ENCODE measurements around the gene KIFC1.
"Not testable (repeated sequence)": the region's sequence is repeated elsewhere in the genome, so short reads cannot be mapped to it uniquely, and the experiment has no call there.

DNA sequence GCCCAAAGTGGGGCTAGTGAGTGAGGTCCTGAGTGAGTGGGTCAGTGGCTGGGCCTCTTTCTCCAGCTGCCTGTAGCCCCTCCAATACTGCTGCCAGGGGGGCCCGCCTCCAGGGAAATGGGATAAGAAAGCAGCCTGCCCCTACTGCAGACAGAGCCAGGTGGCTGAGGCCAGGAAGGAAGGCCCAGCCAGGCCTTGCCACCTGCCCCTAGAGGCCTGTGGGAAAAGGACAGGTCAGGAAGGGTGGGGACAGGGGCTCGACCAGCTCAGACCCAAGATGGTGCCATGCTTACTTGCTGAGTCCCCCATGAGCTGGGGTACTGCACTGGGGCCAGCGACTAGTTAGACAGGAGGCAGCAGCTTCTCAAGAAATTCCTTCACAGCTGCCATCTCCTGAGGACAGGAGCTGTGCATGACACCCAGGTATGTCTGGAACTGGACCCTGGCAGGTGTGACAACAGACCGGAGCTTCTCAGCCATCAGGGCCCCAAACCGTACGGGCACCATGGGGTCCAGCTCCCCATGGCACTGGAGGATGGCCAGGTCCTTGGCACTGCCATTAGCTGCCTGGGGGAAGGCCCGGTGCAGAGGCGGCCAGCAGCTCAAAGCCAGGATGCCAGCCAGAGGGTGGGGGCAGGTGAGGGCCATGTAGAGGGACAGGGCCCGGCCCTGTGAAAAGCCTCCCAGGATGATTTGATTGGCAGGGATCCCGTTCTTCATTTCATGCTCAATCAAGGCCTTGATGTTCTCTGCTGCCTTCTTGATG, 26.2 kb upstream of the KIFC1 start:
- TF ChIP-seq, protein P1, sequence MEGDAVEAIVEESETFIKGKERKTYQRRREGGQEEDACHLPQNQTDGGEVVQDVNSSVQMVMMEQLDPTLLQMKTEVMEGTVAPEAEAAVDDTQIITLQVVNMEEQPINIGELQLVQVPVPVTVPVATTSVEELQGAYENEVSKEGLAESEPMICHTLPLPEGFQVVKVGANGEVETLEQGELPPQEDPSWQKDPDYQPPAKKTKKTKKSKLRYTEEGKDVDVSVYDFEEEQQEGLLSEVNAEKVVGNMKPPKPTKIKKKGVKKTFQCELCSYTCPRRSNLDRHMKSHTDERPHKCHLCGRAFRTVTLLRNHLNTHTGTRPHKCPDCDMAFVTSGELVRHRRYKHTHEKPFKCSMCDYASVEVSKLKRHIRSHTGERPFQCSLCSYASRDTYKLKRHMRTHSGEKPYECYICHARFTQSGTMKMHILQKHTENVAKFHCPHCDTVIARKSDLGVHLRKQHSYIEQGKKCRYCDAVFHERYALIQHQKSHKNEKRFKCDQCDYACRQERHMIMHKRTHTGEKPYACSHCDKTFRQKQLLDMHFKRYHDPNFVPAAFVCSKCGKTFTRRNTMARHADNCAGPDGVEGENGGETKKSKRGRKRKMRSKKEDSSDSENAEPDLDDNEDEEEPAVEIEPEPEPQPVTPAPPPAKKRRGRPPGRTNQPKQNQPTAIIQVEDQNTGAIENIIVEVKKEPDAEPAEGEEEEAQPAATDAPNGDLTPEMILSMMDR (IDR thresholded peaks at IDR 0.05): not testable (repeated sequence)
- TF ChIP-seq POLR2A (IDR thresholded peaks at IDR 0.05): not testable (repeated sequence)

All from thyroid gland (tissue), 4 donors.